Right lobe of liver (tissue), 6 donors: ENCODE results near the gene CACNA2D3. TPM values are rescaled to one million over a fixed set of nuclear protein-coding genes. Genes with fewer than 3 reads are reported as not detected.

ENCODE experiments used
- ATAC-seq, 4 donors: fragments of 200-7000 bp; cut with Tn5 transposase; one replicate each; pipeline ENCODE4 v1.9.1; 2020; ENCODE audit warnings: mild to moderate bottlenecking in 4 of 4, moderate library complexity in 4 of 4
- DNase-seq, 3 donors: peaks; one replicate each; pipeline ENCODE4 v3.0.0-alpha.2; 2020
- H3K27ac ChIP-seq, 3 donors: fragments of 200-600 bp; one replicate each; pipeline ENCODE4 v1.8.0; 2022
- H3K27me3 ChIP-seq, 2 donors: fragments of 200-600 bp; one replicate each; pipeline ENCODE4 v1.8.0; 2022
- H3K36me3 ChIP-seq, 4 donors: fragments of 200-600 bp; sonication (generic) in 1 of 4; one replicate each; pipeline versions ENCODE4 v1.5.1 to v1.8.0; 2017 to 2022; ENCODE audit warnings: control low read depth in 1 of 4
- H3K4me1 ChIP-seq, 4 donors: fragments of 200-600 bp; sonication (generic) in 1 of 4; one replicate each; pipeline versions ENCODE4 v1.5.1 to v1.8.0; 2017 to 2022; ENCODE audit warnings: control low read depth in 1 of 4
- H3K4me3 ChIP-seq, 3 donors: fragments of 200-600 bp; one replicate each; pipeline ENCODE4 v1.8.0; 2022
- H3K9me3 ChIP-seq, 4 donors: fragments of 200-600 bp; sonication (generic) in 1 of 4; one replicate each; pipeline versions ENCODE4 v1.5.1 to v1.8.0; 2017 to 2022; ENCODE audit warnings: control low read depth in 1 of 4
- POLR2A ChIP-seq: fragments of 450-650 bp; IDR thresholded peaks from one replicate; pipeline ENCODE4 v1.6.1; 2017; ENCODE audit warnings: antibody characterized with exemption, mild to moderate bottlenecking
- WGBS: methylation state at CpG from one replicate; pipeline ENCODE4 v1.1.6; 2018; ENCODE audit warnings: low coverage, low lambda C conversion rate; ENCODE audit not compliant: insufficient coverage; ENCODE audit errors: missing lambda C conversion rate; 5-methylcytosine and 5-hydroxymethylcytosine counted together
- intact Hi-C, 2 donors: fragments of 100-400 bp; cut with DNase I; formaldehyde crosslinking; loops; one replicate each; pipeline versions ENCODE4 v1.11.2 to v1.14.1; 2022
- total RNA-seq, 6 experiments: library from RNA; depleted of rRNA in 2 of 6; stranded (reverse); fragments of >200 nt in 2 of 6; fragmentation: NEBNext Ultra II Directional in 3 of 6; extraction: Animal tissue kit (Norgen Biotek cat#: 25700) in 3 of 6; gene quantifications; one replicate each; pipeline versions ENCODE4 v1.1.0 to v1.2.4, GENCODE V29; 2016 to 2023
- TF ChIP-seq, protein P1 (sequence below), 4 donors: fragments of 200-600 bp in 3 of 4; fragments of 450-650 bp in 1 of 4; IDR thresholded peaks; one replicate each; pipeline versions ENCODE4 v1.5.1 to v1.8.0; 2016 to 2022; ENCODE audit warnings: antibody characterized with exemption in 4 of 4, mild to moderate bottlenecking in 2 of 4
- donor health status: DM: no; HTN: yes; CAD: no.
- donor health status: DM: no; HTN: no; CAD: no.
- donor health status: DM: no; HTN: no; CAD: no.
- donor health status: DM: no; HTN: yes; CAD: no.
- donor health status: DM: no; HTN: yes; CAD: no.

The CACNA2D3 gene
- total RNA-seq, 6 experiments from 2014 or later: 0.28 to 0.87 TPM; not detected in 4

GRCh38 chr3:54797111-54797510 lies 674.8 kb downstream of the CACNA2D3 start:
- Histone ChIP-seq H3K9me3 (no peaks in the 10 kb centered on the region), H3K36me3 (no peaks in the 10 kb centered on the region), H3K27ac (no peak overlapping the region), H3K27me3 (no peaks in the 10 kb centered on the region), H3K4me3 (no peak overlapping the region), H3K4me1 (no peaks in the 10 kb centered on the region)
- DNase-seq: no peak
- TF ChIP-seq, protein P1, sequence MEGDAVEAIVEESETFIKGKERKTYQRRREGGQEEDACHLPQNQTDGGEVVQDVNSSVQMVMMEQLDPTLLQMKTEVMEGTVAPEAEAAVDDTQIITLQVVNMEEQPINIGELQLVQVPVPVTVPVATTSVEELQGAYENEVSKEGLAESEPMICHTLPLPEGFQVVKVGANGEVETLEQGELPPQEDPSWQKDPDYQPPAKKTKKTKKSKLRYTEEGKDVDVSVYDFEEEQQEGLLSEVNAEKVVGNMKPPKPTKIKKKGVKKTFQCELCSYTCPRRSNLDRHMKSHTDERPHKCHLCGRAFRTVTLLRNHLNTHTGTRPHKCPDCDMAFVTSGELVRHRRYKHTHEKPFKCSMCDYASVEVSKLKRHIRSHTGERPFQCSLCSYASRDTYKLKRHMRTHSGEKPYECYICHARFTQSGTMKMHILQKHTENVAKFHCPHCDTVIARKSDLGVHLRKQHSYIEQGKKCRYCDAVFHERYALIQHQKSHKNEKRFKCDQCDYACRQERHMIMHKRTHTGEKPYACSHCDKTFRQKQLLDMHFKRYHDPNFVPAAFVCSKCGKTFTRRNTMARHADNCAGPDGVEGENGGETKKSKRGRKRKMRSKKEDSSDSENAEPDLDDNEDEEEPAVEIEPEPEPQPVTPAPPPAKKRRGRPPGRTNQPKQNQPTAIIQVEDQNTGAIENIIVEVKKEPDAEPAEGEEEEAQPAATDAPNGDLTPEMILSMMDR (IDR thresholded peaks at IDR 0.05): no peak
- TF ChIP-seq POLR2A: no peak
- 42% methylated on average over 2 of the region's 2 CpGs for WGBS
- no peak for ATAC-seq
- intact Hi-C loops: no loop called here

- Histone ChIP-seq H3K27ac (no peak overlapping the region), H3K27me3 (no peaks in the 10 kb centered on the region), H3K4me1 (no peaks in the 10 kb centered on the region), H3K9me3 (no peaks in the 10 kb centered on the region), H3K36me3 (no peaks in the 10 kb centered on the region), H3K4me3 (no peak overlapping the region)
- no peak for TF ChIP-seq POLR2A
- TF ChIP-seq, protein P1 (IDR thresholded peaks at IDR 0.05): no peak
- intact Hi-C loops: no loop called here
- WGBS: 64% methylated on average over 1 of the region's 1 CpG
- ATAC-seq (no peak), DNase-seq (no peak)
Measured at GRCh38 chr3:54800478-54800877, 678.1 kb downstream of the CACNA2D3 start.

GRCh38 chr3:54801977-54802376 lies 679.6 kb downstream of the CACNA2D3 start:
- Histone ChIP-seq H3K36me3 (no peaks in the 10 kb centered on the region), H3K4me3 (no peak overlapping the region), H3K4me1 (no peaks in the 10 kb centered on the region), H3K27ac (no peak overlapping the region), H3K27me3 (no peaks in the 10 kb centered on the region), H3K9me3 (no peaks in the 10 kb centered on the region)
- DNase-seq: no peak
- TF ChIP-seq, protein P1 (IDR thresholded peaks at IDR 0.05): no peak
- TF ChIP-seq POLR2A: no peak
- no peak for ATAC-seq
- intact Hi-C loops: no loop called here

DNA sequence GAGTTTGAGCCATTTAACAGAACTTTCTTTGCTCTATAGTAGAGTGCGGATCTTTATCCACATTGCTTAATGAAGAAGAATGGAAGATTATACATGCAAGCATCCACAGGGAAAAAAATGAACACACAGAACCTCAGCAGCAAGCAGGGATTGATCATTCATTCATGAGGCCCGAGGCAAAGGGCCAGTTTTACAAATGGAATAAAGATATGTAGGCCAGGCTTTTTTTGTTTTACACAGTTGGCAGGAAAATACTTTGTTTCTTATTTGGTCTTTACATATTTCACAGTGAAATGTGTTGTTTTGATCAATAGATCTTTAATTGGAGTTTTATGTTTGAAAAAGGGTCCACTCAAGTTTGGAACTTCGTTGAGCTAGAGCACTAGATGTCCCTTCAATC lies 688.0 kb downstream of the CACNA2D3 start:
- Histone ChIP-seq H3K27me3 (no peaks in the 10 kb centered on the region), H3K9me3 (no peaks in the 10 kb centered on the region), H3K4me1 (no peaks in the 10 kb centered on the region), H3K4me3 (no peak overlapping the region), H3K27ac (no peak overlapping the region), H3K36me3 (no peaks in the 10 kb centered on the region)
- ATAC-seq: no peak
- DNase-seq: no peak
- TF ChIP-seq, protein P1 (IDR thresholded peaks at IDR 0.05): no peak
- no peak for TF ChIP-seq POLR2A
- WGBS: 45% methylated on average over 3 of the region's 3 CpGs
- intact Hi-C loops: no loop called here

GRCh38 chr3:54814224-54814623 lies 691.9 kb downstream of the CACNA2D3 start:
- no peaks in the 10 kb centered on the region for H3K27me3 ChIP-seq
- no peaks in the 10 kb centered on the region for H3K36me3 ChIP-seq
- 71% methylated on average over 2 of the region's 3 CpGs for WGBS
- DNase-seq (no peak), ATAC-seq (no peak)
- TF ChIP-seq, protein P1 (IDR thresholded peaks at IDR 0.05): no peak
- TF ChIP-seq POLR2A: no peak
- intact Hi-C loops: no loop called here
- no peaks in the 10 kb centered on the region for H3K9me3 ChIP-seq
- no peak overlapping the region for H3K4me3 ChIP-seq
- no peaks in the 10 kb centered on the region for H3K4me1 ChIP-seq
- H3K27ac ChIP-seq: no peak overlapping the region
